ENCODE results near the gene AIPL1. TPM values are rescaled to one million over a fixed set of nuclear protein-coding genes. Genes with fewer than 3 reads are reported as not detected.
"Not testable (repeated sequence)": the region's sequence is repeated elsewhere in the genome, so short reads cannot be mapped to it uniquely, and the experiment has no call there.

Gene AIPL1
- total RNA-seq: not detected in 2 replicates

DNA sequence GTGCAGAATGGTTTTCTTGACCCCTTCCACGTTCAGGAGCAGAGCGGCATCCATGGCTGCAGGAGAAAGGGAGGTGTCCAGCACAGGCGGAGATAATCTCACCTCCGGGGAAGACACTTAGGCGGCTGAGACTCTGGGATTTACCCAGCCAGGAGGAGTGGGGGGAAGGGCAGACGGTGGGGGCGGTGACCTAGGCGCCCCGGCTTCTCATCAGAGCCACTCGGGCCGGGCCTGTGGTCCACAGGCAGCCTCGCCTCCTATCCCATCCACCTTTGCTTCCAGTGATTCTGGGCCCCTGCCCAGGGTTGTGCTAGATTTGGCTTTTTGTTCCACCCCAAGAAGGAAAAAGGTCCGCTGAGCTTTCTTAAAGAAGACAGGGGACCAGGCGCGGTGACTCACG is at the start of gene AIPL1:
TSS of gene AIPL1 (minus strand) at position 71 of the 400 bp plus-strand sequence. CDS start at position 54, 17 bp downstream.
- no peak for DNase-seq (ENCODE audit: low read depth, low spot score)

- DNase-seq (ENCODE audit: low read depth, low spot score): no peak
Observed at GRCh38 chr17:6483507-6483906, 48.6 kb upstream of the AIPL1 start.

DNA sequence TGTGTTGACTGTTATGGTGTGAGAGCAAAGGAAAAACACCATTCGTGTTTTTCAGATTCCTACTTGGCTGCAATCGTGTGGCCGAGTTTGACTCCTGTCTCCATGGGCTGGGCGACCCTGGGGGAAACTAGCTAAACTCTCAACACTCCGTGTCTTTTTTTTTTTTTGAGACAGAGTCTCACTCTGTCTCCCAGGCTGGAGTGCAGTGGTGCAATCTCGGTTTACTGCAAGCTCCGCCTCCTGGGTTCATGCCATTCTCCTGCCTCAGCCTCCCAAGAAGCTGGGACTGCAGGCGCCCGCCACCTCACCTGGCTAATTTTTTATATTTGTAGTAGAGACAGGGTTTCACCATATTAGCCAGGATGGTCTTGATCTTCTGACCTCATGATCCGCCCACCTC is 47.9 kb upstream of the AIPL1 start:
- not testable (repeated sequence) for DNase-seq (ENCODE audit: low read depth, low spot score)

- DNase-seq (ENCODE audit: low read depth, low spot score): no peak
Observed at GRCh38 chr17:6482105-6482455, 47.2 kb upstream of the AIPL1 start.

DNA sequence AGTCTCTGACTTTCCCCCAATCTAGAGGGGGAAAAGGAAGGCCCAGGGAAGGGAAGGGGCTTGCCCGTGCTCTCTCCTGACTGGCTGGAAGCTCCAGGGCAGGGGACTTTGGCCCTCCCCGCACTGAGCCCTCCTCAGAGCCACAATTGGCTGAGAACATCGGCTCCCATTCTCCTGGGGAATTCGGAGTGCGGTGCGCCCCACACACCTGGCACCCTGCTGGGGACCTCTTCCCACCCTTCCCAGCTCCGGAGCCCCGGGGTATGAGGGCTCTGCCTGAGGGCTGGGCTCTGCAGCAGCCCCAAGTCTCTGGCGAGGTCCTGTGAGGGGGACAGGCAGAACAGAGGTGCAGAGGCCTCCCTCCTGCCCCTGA is 45.4 kb upstream of the AIPL1 start:
- DNase-seq (ENCODE audit: low read depth, low spot score): no peak

GRCh38 chr17:6479622-6480302 is 44.8 kb upstream of the AIPL1 start:
- no peak for DNase-seq (ENCODE audit: low read depth, low spot score)

- no peak for DNase-seq (ENCODE audit: low read depth, low spot score)
Observed at GRCh38 chr17:6478486-6478885, 43.6 kb upstream of the AIPL1 start.

DNA sequence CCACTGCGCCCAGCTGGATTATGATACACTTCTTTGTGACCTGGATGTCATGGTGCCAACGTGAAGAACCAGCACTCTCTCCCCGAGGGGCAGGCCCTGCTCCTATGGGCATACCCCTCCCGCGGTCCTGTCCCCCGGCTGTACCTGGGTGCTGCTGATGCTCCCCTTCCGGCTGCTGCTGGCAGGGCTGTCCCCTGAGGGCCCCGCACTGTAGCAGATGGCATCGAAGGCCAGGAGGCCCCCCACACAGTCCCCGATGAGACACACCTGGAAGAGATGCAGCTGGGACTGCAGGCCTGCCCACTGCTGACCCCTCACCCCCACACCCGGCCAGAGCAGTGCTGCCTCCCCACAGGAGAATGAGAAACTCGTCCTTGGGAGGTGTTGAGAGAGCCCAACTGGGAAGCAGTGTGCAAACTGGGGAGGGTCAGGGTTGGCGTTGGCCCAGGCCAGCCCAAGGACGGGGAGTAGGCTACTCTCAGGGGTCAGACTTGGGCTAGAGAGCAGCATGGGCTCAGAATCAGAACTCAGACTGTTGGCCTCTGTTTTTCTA is 43.0 kb upstream of the AIPL1 start:
- no peak for DNase-seq (ENCODE audit: low read depth, low spot score)

- no peak for DNase-seq (ENCODE audit: low read depth, low spot score)
Observed at GRCh38 chr17:6476810-6477179, 41.9 kb upstream of the AIPL1 start.

DNA sequence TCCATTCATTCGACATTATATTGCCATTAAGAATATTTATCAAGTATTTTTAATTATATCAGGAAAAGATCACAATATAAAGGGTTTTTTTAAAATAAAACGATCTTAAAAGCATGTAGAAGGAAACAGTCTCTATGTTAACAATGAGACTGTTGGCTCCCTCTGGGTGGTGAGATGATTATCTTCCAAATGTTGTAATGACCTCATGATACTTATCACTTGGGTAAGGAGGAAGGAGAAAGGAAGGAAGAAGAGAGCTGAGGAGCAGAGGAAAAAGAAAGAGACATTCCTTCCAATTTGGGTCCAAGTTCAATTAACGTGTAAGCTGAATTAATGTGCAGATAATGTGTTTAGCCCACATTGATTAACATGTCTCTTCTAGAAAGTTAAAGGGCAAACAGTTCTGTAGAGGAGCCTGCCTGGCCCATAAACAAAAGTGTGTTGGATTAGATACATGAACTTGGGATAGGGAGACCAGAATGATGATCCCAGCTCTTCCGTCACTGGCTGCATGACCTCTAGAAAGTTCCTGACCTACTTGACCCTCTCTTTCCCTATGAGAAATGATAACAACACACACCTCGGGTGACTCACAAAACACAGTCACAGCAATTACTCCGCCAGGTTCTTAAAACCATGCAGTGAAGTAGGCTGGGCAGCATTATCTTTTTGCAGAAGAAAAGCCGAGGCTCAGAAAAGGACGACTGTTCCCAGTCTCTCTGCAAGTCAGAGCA is 41.3 kb upstream of the AIPL1 start:
- DNase-seq (ENCODE audit: low read depth, low spot score): no peak

DNA sequence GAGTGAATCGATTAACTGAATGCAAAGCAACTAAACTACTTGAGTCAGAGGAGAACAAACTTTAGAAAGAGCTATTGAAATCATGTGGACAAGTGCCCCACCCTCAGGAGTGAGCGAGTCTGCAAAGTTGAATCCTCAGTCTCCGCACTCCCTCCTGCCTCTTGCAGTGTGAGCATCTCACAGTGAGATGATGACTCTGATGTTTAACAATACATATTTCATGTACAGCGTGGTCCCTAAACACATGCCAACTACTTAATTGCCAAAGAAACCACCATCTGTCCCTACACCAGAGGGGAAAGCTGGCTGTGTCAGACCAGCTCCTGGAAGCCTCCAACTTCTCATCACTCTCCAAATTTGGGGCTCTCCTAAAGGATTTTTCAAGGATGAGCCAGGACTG is 40.5 kb upstream of the AIPL1 start:
- no peak for DNase-seq (ENCODE audit: low read depth, low spot score)

DNA sequence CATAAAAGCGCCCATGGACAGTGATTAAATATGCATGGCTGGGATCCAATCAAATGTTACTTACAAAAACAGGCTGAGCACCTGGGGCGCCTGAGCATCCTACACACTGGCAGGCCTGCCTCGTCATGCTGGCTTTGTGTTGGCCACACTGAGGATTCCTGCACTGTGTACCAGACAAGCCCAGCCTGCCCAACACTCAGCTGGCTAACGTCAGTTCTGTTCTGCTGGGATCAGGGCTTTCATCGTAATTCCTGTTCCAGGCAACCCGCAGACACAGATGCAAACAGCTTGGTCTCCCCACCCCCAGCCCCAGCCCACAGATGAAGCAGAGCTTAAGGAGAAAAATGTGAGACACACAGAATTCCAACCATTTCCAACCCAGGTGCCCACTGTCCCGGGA is 40.0 kb upstream of the AIPL1 start:
- DNase-seq (ENCODE audit: low read depth, low spot score): no peak

DNA sequence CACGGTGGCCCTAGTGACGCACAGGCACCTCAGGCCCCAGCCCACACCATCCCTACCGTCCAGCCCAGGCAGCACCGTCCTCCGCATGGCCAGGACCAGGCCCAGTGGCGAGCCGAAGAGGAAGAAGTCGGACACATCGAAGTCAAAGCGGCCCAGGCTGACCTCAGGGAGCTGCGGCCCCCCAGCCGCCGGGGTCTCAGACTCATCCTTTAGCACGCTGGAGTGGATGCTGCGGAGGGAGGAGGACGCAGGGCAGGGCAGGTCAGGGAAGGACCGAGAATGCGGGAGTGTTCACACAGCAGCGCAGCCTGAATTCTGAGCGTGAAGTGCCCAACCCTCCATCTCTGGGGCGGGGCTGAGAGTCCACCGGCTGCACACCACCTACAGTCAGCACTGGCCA is 39.5 kb upstream of the AIPL1 start:
- DNase-seq (ENCODE audit: low read depth, low spot score): no peak

DNA sequence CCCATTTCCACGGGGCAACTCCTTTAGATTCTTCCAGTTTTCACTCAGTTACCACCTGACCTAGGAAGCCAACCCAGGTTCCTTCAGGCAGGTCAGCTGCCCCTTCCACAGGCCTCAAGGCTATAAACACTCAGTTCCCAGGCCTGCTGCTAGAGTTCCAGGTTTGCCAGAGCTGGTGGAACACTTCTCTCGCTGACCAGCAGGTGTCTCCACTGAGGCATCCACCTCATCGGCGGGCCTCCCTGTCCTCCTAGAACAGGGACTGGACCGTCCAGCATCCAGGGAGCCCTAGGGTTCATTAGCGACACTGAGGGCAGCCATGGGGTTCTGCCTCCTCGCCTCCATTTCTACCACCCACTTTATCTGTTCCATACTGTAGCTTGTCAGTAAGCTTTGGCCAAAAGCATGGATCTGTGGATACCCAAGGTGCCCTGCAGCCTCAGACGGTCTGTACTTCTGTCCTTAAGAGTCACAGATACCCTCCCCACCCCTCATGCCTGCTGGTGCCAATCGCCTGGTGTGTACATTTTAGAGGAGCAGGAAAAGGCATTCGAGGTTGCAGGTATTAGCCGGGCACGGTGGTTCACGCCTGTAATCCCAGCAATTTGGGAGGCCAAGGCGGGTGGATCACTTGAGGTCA is 38.3 kb upstream of the AIPL1 start:
- DNase-seq (ENCODE audit: low read depth, low spot score): peak; percentile 15

DNA sequence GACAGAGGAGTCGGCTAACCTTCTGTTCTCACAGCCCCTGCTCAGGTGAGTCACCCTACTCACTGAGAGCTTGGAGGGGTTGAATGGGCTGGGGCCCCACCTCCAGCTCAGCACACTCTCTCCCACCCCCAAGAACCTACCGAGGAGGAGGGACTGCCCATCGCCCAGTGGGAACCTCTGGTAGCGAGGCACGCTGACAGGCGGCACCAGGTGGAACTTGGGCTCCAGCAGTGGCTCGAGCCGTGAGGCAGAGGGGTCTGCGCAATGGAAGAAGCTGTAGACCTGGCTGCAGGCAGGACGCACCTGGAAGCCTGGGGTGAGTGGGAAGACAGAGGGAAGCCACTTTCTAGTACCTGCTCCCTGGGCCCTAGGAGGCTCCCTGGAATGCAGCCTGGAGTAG is 37.6 kb upstream of the AIPL1 start:
- DNase-seq (ENCODE audit: low read depth, low spot score): no peak

DNA sequence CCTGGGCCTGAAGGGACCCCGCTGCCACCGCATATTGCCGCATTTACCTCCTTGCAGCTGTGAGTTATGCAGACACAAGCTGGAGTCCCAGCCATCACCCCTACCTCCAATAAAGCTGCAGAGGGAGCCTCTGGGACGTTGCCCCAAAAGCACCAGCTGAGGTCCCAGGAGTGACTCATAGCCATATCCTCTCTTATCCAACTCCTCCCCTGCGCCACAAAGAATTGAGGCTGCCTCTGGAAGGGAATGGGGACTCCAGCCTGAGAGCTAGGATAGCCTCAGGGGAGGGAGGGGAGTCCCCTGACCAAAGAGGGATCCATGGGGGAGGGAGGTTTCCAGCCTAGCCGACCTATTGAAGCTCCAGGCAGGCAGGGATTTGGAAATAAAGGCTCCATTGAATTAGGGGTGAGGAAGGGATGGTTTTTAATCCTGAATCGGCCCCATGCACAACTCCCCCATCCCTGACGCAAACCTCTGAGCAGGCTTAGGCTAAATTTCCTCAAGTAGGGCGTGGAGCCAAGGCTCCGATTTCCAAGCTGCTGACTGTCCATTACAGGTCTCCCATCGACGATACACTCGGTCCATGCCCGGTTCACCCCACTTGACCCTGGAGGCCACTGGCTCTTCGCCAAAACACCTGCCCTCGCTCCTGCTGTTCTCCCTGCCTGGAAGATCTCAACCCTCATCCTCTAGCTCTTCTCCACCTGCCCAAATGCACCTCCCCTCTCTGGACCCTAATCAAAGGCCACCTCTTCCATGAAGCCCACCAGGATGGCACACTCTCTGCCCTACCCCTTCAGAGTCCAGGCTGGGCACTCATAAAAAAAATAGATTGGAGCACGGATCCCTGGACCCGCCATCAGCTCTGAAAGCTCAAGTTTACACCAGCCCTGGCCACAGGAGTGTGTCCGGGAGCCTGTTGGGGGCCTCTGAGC is 36.9 kb upstream of the AIPL1 start:
- DNase-seq (ENCODE audit: low read depth, low spot score): no peak

DNA sequence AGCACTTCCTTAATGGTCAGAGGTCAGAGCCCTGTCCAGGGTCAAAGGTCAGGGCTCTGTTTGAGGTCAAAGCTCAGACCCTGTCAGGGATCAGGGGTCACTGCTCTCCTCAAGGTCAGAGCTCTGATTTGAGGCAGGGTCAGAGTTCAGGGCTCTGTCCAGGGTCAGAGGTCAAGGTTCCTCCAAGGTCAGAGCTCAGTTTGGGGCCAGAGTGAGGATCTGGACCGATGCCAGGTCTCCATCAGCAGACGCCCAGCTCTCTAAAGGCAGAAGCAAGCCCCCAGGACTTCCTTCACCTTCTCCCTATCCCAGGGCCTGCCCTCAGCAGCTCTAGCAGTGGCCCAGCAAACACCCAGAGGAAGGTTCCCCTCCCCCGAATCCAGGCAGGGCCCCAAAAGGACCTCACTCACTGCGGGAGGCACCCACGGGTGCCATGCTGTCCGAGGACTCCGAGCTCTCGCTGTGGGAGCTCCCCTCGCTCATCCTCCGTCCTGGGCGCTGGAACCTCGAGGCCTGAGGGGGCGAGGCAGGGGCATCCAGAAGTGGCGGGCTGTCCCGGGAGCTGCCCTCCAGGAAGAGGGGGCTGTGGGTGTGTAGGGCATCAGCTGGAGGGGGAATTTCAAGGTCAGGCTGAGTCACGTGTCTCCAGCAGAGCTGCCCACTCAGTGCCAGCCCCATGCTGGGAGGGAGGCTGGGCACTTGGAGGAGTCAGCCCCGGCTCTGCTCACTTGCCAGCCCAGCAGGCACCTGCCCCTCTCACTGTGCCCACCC is 36.0 kb upstream of the AIPL1 start:
- no peak for DNase-seq (ENCODE audit: low read depth, low spot score)

DNA sequence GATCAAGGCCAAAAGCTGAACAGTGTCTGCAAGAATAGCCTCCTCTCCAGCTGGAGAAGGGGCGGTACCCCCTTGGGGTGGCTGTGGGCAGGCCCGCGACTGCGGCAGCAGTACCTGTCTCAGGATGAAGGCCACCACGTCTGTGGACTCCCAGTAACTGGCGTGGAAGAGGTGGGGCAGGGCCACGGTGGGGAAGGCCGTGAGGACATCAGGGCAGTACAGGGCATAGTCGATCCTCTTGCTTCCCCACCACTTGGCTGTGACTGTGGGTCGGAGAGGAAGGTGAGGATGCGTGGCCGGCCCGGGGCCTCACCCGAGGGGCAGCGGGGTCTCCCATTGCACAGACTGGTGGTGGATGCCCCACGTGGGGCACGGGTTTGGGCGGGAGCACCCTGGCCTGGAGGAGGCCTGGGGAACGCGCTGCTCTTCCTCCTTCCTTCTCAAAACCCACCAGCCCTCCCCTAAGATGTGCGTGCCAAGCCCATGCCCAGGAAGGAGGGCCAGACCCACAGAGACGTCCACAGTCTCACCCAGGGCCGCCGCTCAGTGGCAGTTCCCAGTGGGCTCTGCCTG is 35.3 kb upstream of the AIPL1 start:
- no peak for DNase-seq (ENCODE audit: low read depth, low spot score)

- no peak for DNase-seq (ENCODE audit: low read depth, low spot score)
Observed at GRCh38 chr17:6468051-6468790, 33.3 kb upstream of the AIPL1 start.

- no peak for DNase-seq (ENCODE audit: low read depth, low spot score)
Observed at GRCh38 chr17:6467567-6467966, 32.6 kb upstream of the AIPL1 start.

All from pulmonary artery endothelial cell (primary cell).